Endothelial cell of umbilical vein (primary cell): ENCODE data around the gene ZDHHC3. TPM values are rescaled to one million over a fixed set of nuclear protein-coding genes. Genes with fewer than 3 reads are reported as not detected.

Experiments used
- BruUV-seq: library from RNA; stranded (reverse); fragments of 400-500 nt; replicated peaks from 2 replicates; lab custom pipeline; 2021; lab: Mats Ljungman, UMichigan
- CTCF ChIA-PET: fragments of 300-600, 350-600 bp; sonication (Branson Sonifier 250); formaldehyde crosslinking; loops from one replicate; lab custom pipeline; 2021; ENCODE audit warnings: antibody characterized with exemption, inconsistent platforms; lab: Charles Lee
- POLR2A ChIA-PET: fragments of 300-600, 350-600 bp; sonication (Branson Sonifier 250); formaldehyde crosslinking; loops from one replicate; lab custom pipeline; 2021; ENCODE audit warnings: antibody characterized with exemption, inconsistent platforms; lab: Charles Lee
- DNase-seq: peaks from one replicate; pipeline ENCODE4 v3.0.0-alpha.2; 2011; ENCODE audit warnings: low read depth, low spot score
- FAIRE-seq: peaks from 2 replicates; lab custom pipeline; 2011; peaks lifted over from hg19 to GRCh38; lab: Jason Lieb, UNC
- H2AFZ ChIP-seq: 2 replicates; pipeline ENCODE4 v1.6.0; 2012; ENCODE audit warnings: low read depth, low read length, control low read depth, inconsistent platforms
- H3K27ac ChIP-seq: 2 replicates; pipeline ENCODE4 v1.5.1; 2011; ENCODE audit warnings: low read depth, mild to moderate bottlenecking, control low read depth, low read length, moderate library complexity; ENCODE audit not compliant: insufficient read depth
- H3K27me3 ChIP-seq, 2 experiments: 2 replicates each; pipeline versions ENCODE4 v1.6.0 to v1.6.1; 2011; ENCODE audit warnings: low read length in 2 of 2, mixed read lengths in 1 of 2; ENCODE audit not compliant: control insufficient read depth in 2 of 2, insufficient read depth in 2 of 2
- H3K36me3 ChIP-seq, 2 experiments: 2 replicates in 1 of 2; 3 replicates in 1 of 2; pipeline ENCODE4 v1.5.1; 2011; ENCODE audit warnings: low read length in 2 of 2, mild to moderate bottlenecking in 1 of 2, moderate library complexity in 1 of 2; ENCODE audit not compliant: control insufficient read depth in 2 of 2, insufficient read depth in 2 of 2; ENCODE audit errors: extremely low read depth in 1 of 2
- H3K4me1 ChIP-seq: 3 replicates; pipeline ENCODE4 v1.5.1; 2011; ENCODE audit warnings: mild to moderate bottlenecking, low read length; ENCODE audit not compliant: control insufficient read depth, insufficient read depth; ENCODE audit errors: extremely low read depth
- H3K4me2 ChIP-seq: 2 replicates; pipeline ENCODE4 v1.6.1; 2011; ENCODE audit warnings: low read length, control low read depth, mixed read lengths; ENCODE audit not compliant: insufficient read depth
- H3K4me3 ChIP-seq, 3 experiments: fragments of 200-600 bp in 1 of 3; sonication (generic), shearing (Covaris generic) in 1 of 3; replicated peaks in 1 of 3; 2 replicates each; pipeline ENCODE4 v1.5.1; 2011 to 2016; ENCODE audit warnings: control low read depth in 3 of 3, low read length in 3 of 3, mild to moderate bottlenecking in 2 of 3, inconsistent platforms in 1 of 3, low read depth in 1 of 3, moderate library complexity in 1 of 3; ENCODE audit not compliant: insufficient read depth in 1 of 3
- H3K79me2 ChIP-seq: 2 replicates; pipeline ENCODE4 v1.6.0; 2012; ENCODE audit warnings: low read length, inconsistent platforms; ENCODE audit not compliant: control insufficient read depth, insufficient read depth
- H3K9ac ChIP-seq: replicated peaks from 2 replicates; pipeline ENCODE3; 2011; ENCODE audit warnings: low read length, control low read depth; ENCODE audit not compliant: insufficient read depth; ENCODE audit errors: extremely low read depth
- H3K9me1 ChIP-seq: replicated peaks from 3 replicates; pipeline ENCODE4 v1.6.0; 2011; ENCODE audit warnings: mild to moderate bottlenecking, low read length; ENCODE audit not compliant: control insufficient read depth, insufficient read depth; ENCODE audit errors: extremely low read depth
- H3K9me3 ChIP-seq: replicated peaks from 2 replicates; pipeline ENCODE4 v1.5.1; 2012; ENCODE audit warnings: low read length, inconsistent platforms; ENCODE audit not compliant: control insufficient read depth, insufficient read depth
- H4K20me1 ChIP-seq: replicated peaks from 2 replicates; pipeline ENCODE3; 2011; ENCODE audit warnings: mild to moderate bottlenecking, low read length; ENCODE audit not compliant: control insufficient read depth, insufficient read depth; ENCODE audit errors: extremely low read depth
- CTCF ChIP-seq, 2 donors: IDR thresholded peaks; 1 replicate in 1 of 2; 2 replicates in 1 of 2; pipeline ENCODE4 v1.5.1; 2011; ENCODE audit warnings: low read length in 2 of 2, mild to moderate bottlenecking in 2 of 2, moderate library complexity in 2 of 2, control low read depth in 1 of 2, inconsistent platforms in 1 of 2, low read depth in 1 of 2; ENCODE audit not compliant: insufficient read depth in 1 of 2; ENCODE audit errors: extremely low read depth in 1 of 2
- EZH2 ChIP-seq: IDR thresholded peaks from 2 replicates; pipeline ENCODE4 v1.6.1; 2012; ENCODE audit warnings: borderline replicate concordance, low read depth, mild to moderate bottlenecking, moderate library complexity, low read length, inconsistent platforms; ENCODE audit not compliant: severe bottlenecking
- FOS ChIP-seq: IDR thresholded peaks from 2 replicates; pipeline ENCODE4 v1.6.1; 2011; ENCODE audit warnings: mild to moderate bottlenecking, low read length, moderate library complexity, borderline replicate concordance; ENCODE audit not compliant: insufficient read depth
- GATA2 ChIP-seq: IDR thresholded peaks from 2 replicates; pipeline ENCODE4 v1.7.0; 2011; ENCODE audit warnings: low read depth, mild to moderate bottlenecking, moderate library complexity, mixed read lengths, low read length; ENCODE audit not compliant: insufficient read length, insufficient read depth
- JUN ChIP-seq: IDR thresholded peaks from 2 replicates; pipeline ENCODE4 v1.6.1; 2011; ENCODE audit warnings: borderline replicate concordance, low read depth; ENCODE audit not compliant: insufficient read length, insufficient read depth
- MAX ChIP-seq: IDR thresholded peaks from 2 replicates; pipeline ENCODE4 v1.6.1; 2011; ENCODE audit not compliant: insufficient read depth, insufficient read length
- MYC ChIP-seq: IDR thresholded peaks from one replicate; pipeline ENCODE4 v1.6.1; 2011; ENCODE audit warnings: mild to moderate bottlenecking, low read depth, low read length
- POLR2A ChIP-seq: IDR thresholded peaks from 2 replicates; pipeline ENCODE4 v1.6.1; 2012; ENCODE audit warnings: low read depth, mild to moderate bottlenecking, control low read depth, low read length
- POLR2AphosphoS5 ChIP-seq: IDR thresholded peaks from 2 replicates; pipeline ENCODE4 v1.6.1; 2012; ENCODE audit warnings: low read depth, mild to moderate bottlenecking, control low read depth, low read length, moderate library complexity; ENCODE audit not compliant: insufficient read depth
- dilution Hi-C: fragments of 300-500 bp; cut with MboI; formaldehyde crosslinking; loops from one replicate; pipeline ENCODE4 v1.15.0; 2019; ENCODE audit warnings: low sequenced_read_pairs; ENCODE audit not compliant: extremely low pct_ligation_motif_present
- intact Hi-C: fragments of 100-400 bp; cut with micrococcal nuclease; formaldehyde crosslinking; loops from one replicate; pipeline ENCODE4 v1.10.0; 2022
- polyA plus RNA-seq, 4 experiments: library from polyadenylated mRNA; depleted of rRNA in 3 of 4; stranded (reverse) in 3 of 4; unstranded in 1 of 4; fragments of >200 nt; gene quantifications; 2 replicates each; pipeline versions ENCODE4 v1.2.1 to v1.2.3, GENCODE V29; 2011 to 2012; ENCODE audit warnings: missing spikeins in 1 of 4
- total RNA-seq: library from RNA; stranded (reverse); gene quantifications from 2 replicates; pipeline ENCODE4 v1.2.3, GENCODE V29; 2021

Gene ZDHHC3
- total and polyA plus RNA-seq, 2 donors (not counting 3 experiments of a cell fraction or from before 2014, with no cell fraction given), result 62.4 to 97.1 TPM

- FAIRE-seq (no peak), DNase-seq (no peak)
- H4K20me1 ChIP-seq, result no peaks in the 10 kb centered on the region
- H3K79me2 ChIP-seq, result no peaks in the 10 kb centered on the region
- POLR2A ChIA-PET, result no interaction called here
- H3K9me1 ChIP-seq, result no peaks in the 10 kb centered on the region
- no peaks in the 10 kb centered on the region for H3K9me3 ChIP-seq
- no peaks in the 10 kb centered on the region for H3K27me3 ChIP-seq
- H3K4me2 ChIP-seq, result no peak overlapping the region
- dilution Hi-C loops, result no loop called here
- no peak overlapping the region for H3K4me3 ChIP-seq
- CTCF ChIA-PET, result interaction anchor here (1.9 kb wide), 1 partner anchor 15 kb away, joined by 4 read pairs; no protein-coding TSS in a partner anchor
- H3K9ac ChIP-seq, result no peak overlapping the region
- H3K36me3 ChIP-seq, result peaks cover 2 to 9% of the 10 kb centered on the region in 2 experiments
- intact Hi-C loops, result no loop called here
- no TSS peak for BruUV-seq
- H3K4me1 ChIP-seq, result no peaks in the 10 kb centered on the region
- no peak overlapping the region for H2AFZ ChIP-seq
- H3K27ac ChIP-seq, result no peak overlapping the region
- TF ChIP-seq EZH2, result no peak
- no peak for TF ChIP-seq POLR2A
- TF ChIP-seq FOS, result no peak
- TF ChIP-seq POLR2AphosphoS5, result no peak
- TF ChIP-seq CTCF (IDR thresholded peaks at IDR 0.05; ENCODE audit: extremely low read depth in 1 of 2, insufficient read depth in 1 of 2, low read depth in 1 of 2, low read length in 2 of 2), result no peak
- no peak for TF ChIP-seq MYC
- TF ChIP-seq GATA2, result no peak
- no peak for TF ChIP-seq JUN
- no peak for TF ChIP-seq MAX
Observed at GRCh38 chr3:44939581-44940036, 36.4 kb downstream of the ZDHHC3 start.
